Body of pancreas (tissue), 4 donors: ENCODE results near the gene DOCK4.

Experiments
- POLR2A ChIP-seq, 3 donors: fragments of 450-650 bp; IDR thresholded peaks; one replicate each; pipeline ENCODE4 v1.6.1; 2016; ENCODE audit warnings: antibody characterized with exemption in 3 of 3, mild to moderate bottlenecking in 2 of 3
- TF ChIP-seq, protein P1 (sequence below), 7 experiments: fragments of 450-650 bp in 4 of 7; fragments of 200-600 bp in 3 of 7; sonication (generic) in 3 of 7; IDR thresholded peaks; one replicate each; pipeline ENCODE4 v1.5.1; 2016 to 2019; ENCODE audit warnings: antibody characterized with exemption in 7 of 7

DNA sequence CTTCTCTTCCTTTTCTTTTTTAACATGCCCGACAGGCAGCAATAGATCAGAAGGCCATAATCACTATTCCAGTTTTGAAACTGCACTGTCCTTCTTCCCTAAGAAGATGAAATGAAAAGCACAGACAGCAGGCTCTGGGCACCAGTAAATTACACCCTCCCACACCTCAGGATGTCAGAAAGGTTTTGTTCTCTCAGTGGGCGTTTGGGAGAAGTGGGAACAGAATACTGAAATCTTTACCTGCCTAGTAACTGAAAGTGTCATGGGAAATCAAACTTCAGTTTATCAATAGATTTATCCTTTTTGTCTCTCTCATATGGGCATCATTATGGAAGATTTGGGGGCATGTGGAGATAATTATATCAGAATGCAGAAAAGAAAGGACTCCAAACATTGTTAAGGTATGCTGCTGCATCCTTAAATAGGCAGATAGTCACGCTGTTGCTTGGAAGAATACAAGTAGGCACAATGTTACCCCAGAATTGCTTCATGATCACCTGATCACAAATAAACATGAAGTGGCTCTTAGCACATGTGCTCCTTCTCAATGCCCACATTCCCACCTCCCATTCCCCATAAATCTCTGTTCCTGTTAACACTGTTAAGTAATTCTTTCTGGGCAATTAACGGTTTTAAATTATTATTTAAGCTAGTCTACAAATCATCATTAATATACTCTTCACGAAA lies 113.3 kb downstream of the DOCK4 start:
- TF ChIP-seq POLR2A (IDR thresholded peaks at IDR 0.05): no peak
- TF ChIP-seq, protein P1, sequence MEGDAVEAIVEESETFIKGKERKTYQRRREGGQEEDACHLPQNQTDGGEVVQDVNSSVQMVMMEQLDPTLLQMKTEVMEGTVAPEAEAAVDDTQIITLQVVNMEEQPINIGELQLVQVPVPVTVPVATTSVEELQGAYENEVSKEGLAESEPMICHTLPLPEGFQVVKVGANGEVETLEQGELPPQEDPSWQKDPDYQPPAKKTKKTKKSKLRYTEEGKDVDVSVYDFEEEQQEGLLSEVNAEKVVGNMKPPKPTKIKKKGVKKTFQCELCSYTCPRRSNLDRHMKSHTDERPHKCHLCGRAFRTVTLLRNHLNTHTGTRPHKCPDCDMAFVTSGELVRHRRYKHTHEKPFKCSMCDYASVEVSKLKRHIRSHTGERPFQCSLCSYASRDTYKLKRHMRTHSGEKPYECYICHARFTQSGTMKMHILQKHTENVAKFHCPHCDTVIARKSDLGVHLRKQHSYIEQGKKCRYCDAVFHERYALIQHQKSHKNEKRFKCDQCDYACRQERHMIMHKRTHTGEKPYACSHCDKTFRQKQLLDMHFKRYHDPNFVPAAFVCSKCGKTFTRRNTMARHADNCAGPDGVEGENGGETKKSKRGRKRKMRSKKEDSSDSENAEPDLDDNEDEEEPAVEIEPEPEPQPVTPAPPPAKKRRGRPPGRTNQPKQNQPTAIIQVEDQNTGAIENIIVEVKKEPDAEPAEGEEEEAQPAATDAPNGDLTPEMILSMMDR (IDR thresholded peaks at IDR 0.05): no peak
